ENCODE results near the gene HOXB5. TPM values are rescaled to one million over a fixed set of nuclear protein-coding genes. Genes with fewer than 3 reads are reported as not detected.

The HOXB5 gene
- total RNA-seq, 6 experiments from 2014 or later, result not detected

DNA sequence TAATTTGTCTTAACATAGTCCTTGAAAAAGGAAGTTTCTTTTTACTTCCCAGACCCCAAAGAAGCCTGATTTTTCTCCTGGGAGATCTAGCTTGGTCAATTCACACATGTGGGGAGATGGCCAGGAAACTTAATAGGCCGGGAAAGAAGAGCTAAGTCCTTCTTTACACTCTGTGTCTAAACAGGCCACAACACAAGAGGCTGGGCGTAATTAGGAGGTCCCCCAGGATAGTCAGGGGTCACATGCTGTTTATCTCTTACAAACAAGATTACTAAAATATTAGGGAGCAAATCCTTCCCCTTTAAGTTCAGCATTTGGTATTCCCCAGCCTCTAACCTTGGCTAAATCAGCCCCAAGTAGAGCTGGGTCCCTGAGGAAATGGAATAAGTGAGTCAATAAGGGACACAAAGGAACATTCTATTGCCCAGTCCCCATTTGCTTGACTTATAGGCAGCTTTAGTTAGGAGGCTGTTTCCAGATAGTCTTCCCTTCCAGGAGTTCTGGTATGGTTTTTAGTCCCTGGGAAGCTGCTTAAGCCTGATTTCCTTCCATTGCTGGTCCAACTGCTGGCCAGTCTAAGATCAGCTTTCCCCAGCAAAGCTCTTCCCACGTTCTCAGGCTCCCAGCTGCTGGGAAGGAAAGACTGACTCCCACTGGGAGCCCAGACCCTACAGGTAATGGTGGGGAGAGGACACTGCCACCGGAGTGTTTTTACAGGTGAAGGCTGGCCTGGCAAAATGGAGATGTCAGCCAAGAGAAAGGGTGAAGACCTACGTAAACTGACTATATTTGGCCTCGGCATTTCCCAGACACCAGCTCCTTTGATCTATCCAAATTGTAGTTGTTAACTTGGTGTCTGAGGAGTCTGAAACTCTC, 46.6 kb upstream of the HOXB5 start:
- Mint-ChIP-seq H3K27me3 (ENCODE audit: insufficient read depth) (peaks cover 93% of the 10 kb centered on the region), H3K36me3 (ENCODE audit: low read depth) (no peaks in the 10 kb centered on the region), H3K9me3 (no peaks in the 10 kb centered on the region), H3K27ac (no peak overlapping the region), H3K4me3 (no peak overlapping the region), H3K4me1 (ENCODE audit: low read depth) (peaks cover 10% of the 10 kb centered on the region)
- no peak for DNase-seq
- TF ChIP-seq, protein P1, sequence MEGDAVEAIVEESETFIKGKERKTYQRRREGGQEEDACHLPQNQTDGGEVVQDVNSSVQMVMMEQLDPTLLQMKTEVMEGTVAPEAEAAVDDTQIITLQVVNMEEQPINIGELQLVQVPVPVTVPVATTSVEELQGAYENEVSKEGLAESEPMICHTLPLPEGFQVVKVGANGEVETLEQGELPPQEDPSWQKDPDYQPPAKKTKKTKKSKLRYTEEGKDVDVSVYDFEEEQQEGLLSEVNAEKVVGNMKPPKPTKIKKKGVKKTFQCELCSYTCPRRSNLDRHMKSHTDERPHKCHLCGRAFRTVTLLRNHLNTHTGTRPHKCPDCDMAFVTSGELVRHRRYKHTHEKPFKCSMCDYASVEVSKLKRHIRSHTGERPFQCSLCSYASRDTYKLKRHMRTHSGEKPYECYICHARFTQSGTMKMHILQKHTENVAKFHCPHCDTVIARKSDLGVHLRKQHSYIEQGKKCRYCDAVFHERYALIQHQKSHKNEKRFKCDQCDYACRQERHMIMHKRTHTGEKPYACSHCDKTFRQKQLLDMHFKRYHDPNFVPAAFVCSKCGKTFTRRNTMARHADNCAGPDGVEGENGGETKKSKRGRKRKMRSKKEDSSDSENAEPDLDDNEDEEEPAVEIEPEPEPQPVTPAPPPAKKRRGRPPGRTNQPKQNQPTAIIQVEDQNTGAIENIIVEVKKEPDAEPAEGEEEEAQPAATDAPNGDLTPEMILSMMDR (IDR thresholded peaks at IDR 0.05), result no peak

DNA sequence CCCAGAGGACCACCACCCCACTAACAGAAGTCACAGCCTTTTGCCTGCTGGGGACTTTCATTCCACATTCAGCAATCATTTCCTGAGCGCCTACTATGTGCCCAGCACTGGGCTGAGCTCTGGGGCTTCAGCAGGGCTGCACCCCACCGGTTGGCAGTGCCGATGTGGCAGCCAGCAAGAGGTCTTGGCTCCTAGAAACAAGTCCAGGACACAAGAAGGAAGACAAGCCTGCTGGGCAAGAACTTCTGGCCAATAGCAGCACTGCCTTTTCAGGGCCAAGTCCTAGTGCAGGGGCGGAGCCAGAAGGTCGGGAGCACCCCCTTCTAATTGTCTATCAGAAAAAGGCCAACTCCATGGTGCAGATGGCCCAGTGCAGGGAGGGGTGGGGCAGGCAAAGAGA, 45.6 kb upstream of the HOXB5 start:
- TF ChIP-seq, protein P1 (IDR thresholded peaks at IDR 0.05), result no peak
- H3K9me3 Mint-ChIP-seq, result no peaks in the 10 kb centered on the region
- no peaks in the 10 kb centered on the region for H3K36me3 Mint-ChIP-seq (ENCODE audit: low read depth)
- H3K4me3 Mint-ChIP-seq, result no peak overlapping the region
- H3K27me3 Mint-ChIP-seq (ENCODE audit: insufficient read depth), result peaks cover 93% of the 10 kb centered on the region
- DNase-seq, result no peak
- H3K4me1 Mint-ChIP-seq (ENCODE audit: low read depth), result peaks cover 10% of the 10 kb centered on the region
- H3K27ac Mint-ChIP-seq, result no peak overlapping the region

DNA sequence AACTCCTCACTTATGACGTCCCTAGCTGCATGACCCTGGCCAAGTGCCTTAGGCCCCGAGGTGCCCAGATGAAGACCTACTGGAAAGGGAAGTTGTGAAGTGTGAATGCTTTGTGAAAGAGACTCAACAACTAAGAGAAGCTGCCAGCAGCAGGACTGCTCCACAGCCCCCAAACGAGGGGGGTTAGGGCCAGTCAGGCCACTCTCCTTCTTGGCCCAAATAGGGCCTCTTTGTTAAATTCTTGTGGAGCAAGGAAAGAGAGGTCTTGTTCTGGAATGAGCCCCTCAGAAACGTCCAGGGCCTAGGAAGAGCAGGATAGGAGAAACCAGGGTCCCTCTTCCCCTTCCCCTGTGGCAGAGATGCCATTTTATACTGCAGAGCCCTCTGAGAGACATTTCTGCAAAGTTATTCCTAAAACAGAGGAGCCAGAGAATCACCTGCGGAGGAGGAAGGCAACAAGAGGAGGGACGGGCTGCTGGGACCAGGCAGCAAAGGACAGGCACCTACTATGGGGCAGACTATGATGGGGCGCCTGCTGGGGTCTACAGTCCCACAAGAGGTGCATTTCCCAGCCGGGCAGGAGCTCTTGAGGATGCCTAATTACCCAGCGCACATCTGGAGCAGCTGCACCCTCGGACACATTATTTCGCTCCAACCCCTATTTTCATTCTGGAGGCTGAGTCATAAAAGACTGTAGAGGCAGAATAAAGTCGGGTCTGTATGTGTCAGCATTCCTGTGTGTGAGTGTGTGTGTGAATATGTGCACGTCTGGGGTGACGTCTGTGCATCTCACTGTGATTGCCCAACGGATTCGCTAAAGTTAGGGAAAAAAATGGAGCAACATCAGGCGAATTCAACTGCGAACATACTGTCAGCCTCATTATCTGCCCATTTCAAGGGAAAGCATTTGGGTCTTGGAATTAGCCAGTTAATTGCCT, 44.0 kb upstream of the HOXB5 start:
- TF ChIP-seq, protein P1 (IDR thresholded peaks at IDR 0.05), result no peak
- Mint-ChIP-seq H3K27ac (no peak overlapping the region), H3K27me3 (ENCODE audit: insufficient read depth) (peaks cover 86% of the 10 kb centered on the region), H3K4me3 (no peak overlapping the region), H3K4me1 (ENCODE audit: low read depth) (peaks cover 10% of the 10 kb centered on the region), H3K36me3 (ENCODE audit: low read depth) (no peaks in the 10 kb centered on the region), H3K9me3 (no peaks in the 10 kb centered on the region)
- DNase-seq, result peak; percentile 82

DNA sequence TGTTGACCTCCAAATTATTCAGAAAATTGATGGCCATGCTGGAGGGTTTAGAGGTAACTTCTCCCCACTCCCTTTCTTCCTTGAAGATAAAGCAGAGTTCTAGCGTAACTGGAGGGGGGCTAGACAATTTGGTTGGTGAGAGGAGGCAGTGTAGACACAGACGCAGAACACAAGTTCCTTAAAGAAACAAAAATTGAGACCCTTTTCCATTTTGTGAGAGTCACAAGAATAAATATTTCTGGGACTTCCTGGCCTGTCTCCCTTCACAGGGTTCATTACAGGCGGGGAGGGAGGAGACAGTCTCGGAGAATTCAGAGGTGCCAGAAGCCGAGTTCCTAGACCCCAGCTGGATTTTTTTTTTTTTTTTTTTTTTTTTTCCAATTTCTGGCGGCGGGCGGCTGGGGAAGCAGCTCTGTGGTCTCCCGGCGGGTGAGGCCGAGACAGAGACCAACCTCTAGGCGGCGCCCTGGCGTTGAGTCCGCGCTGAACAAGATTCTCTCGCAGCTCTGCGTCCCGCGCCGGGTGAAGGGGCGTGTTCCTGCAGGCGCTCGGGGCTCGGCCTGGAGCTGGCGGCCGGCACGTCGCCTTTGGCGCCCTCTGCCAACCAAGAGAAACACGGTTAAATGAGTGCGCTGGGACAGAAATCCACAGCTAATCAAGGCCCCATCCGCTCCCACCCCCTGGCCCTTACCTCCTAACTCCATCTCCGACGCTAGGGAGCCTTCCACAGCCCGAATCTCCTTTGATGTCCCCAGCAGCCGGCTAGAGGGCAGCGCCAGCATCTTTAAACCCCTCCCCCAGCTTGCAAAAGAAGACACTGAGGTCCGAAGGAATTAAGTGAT, 42.8 kb upstream of the HOXB5 start:
- peak; percentile 14 for DNase-seq
- TF ChIP-seq, protein P1 (IDR thresholded peaks at IDR 0.05), result peak; percentile 77
- Mint-ChIP-seq H3K4me1 (ENCODE audit: low read depth) (peaks cover 10% of the 10 kb centered on the region), H3K4me3 (no peak overlapping the region), H3K27ac (no peak overlapping the region), H3K27me3 (ENCODE audit: insufficient read depth) (peaks cover 89% of the 10 kb centered on the region), H3K9me3 (no peaks in the 10 kb centered on the region), H3K36me3 (ENCODE audit: low read depth) (no peaks in the 10 kb centered on the region)
